DOHH2 (cell line): Measurements from ENCODE around the gene PKHD1.

Experiments used
- H3F3A ChIP-seq: fragments of 200-600 bp; sonication (generic), shearing (Covaris generic); 2 replicates; pipeline ENCODE4 v1.6.0; 2016; ENCODE audit warnings: antibody characterized with exemption, mild to moderate bottlenecking; ENCODE audit not compliant: control insufficient read depth, insufficient read depth
- H3K27ac ChIP-seq: fragments of 200-600 bp; sonication (generic); 2 replicates; pipeline ENCODE4 v1.5.1; 2014; ENCODE audit warnings: low read depth, mild to moderate bottlenecking, low read length, moderate library complexity
- H3K27me3 ChIP-seq: fragments of 200-600 bp; sonication (generic); 2 replicates; pipeline ENCODE4 v1.6.1; 2014; ENCODE audit warnings: mild to moderate bottlenecking, low read length, mixed read lengths; ENCODE audit not compliant: control insufficient read depth
- H3K36me3 ChIP-seq: fragments of 200-600 bp; sonication (generic); 2 replicates; pipeline ENCODE4 v1.6.1; 2014; ENCODE audit warnings: mild to moderate bottlenecking, low read length, moderate library complexity, mixed read lengths; ENCODE audit not compliant: control insufficient read depth
- H3K4me1 ChIP-seq: fragments of 200-600 bp; sonication (generic); 2 replicates; pipeline ENCODE4 v1.6.1; 2014; ENCODE audit warnings: mild to moderate bottlenecking, low read length, mixed read lengths; ENCODE audit not compliant: control insufficient read depth
- H3K4me2 ChIP-seq: fragments of 200-600 bp; sonication (generic); 2 replicates; pipeline ENCODE4 v1.6.0; 2014; ENCODE audit warnings: mild to moderate bottlenecking, low read length, moderate library complexity
- H3K4me3 ChIP-seq: fragments of 200-600 bp; sonication (generic); 2 replicates; pipeline ENCODE4 v1.5.1; 2014; ENCODE audit warnings: mild to moderate bottlenecking, low read length, mixed read lengths
- H3K79me2 ChIP-seq: fragments of 200-600 bp; sonication (generic); 2 replicates; pipeline ENCODE4 v1.6.1; 2014; ENCODE audit warnings: mild to moderate bottlenecking, low read length, mixed read lengths; ENCODE audit not compliant: control insufficient read depth
- H3K9me2 ChIP-seq: fragments of 200-600 bp; sonication (generic); replicated peaks from 2 replicates; pipeline ENCODE4 v1.6.1; 2014; ENCODE audit warnings: mild to moderate bottlenecking, low read length, mixed read lengths; ENCODE audit not compliant: control insufficient read depth
- H3K9me3 ChIP-seq: fragments of 200-600 bp; sonication (generic); 2 replicates; pipeline ENCODE4 v1.6.1; 2014; ENCODE audit warnings: antibody characterized with exemption, low read length, mixed read lengths; ENCODE audit not compliant: control insufficient read depth, insufficient read depth
- H4K20me1 ChIP-seq: fragments of 200-600 bp; sonication (generic); 2 replicates; pipeline ENCODE4 v1.6.0; 2014; ENCODE audit warnings: low read depth, mild to moderate bottlenecking, antibody characterized with exemption, low read length, moderate library complexity; ENCODE audit not compliant: control insufficient read depth, insufficient read depth
- EZH2phosphoT487 ChIP-seq: fragments of 200-600 bp; sonication (generic); IDR thresholded peaks from 2 replicates; pipeline ENCODE4 v1.6.1; 2017; ENCODE audit warnings: borderline replicate concordance, mild to moderate bottlenecking, antibody characterized with exemption, low read length, moderate library complexity, mixed read lengths
- TF ChIP-seq, protein P1 (sequence below): fragments of 200-600 bp; sonication (generic); IDR thresholded peaks from one replicate; pipeline ENCODE4 v1.5.1; 2014; ENCODE audit warnings: antibody characterized with exemption, mild to moderate bottlenecking, low read depth, low read length; ENCODE audit not compliant: poor library complexity, severe bottlenecking

The PKHD1 gene

DNA sequence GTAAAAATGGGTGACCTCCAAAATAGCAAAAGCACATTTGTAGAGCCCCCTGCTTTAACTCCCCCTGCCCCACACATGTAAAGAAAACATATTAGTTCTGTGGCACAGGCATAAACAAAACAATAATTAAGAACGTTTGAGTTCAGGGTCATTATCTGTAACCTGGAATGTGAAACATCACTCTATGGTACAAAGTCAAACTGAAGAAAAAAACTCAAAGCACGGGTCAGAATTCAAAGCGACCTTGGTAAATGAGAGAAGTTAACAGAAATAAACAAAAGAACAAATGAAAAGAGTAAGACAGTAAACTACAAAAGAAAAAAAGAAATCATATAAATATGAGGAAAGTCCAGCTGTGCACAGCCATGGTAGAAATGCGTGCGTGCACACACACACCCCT lies 67.5 kb downstream of the PKHD1 start:
- Histone ChIP-seq H3K4me1 (no peaks in the 10 kb centered on the region), H3F3A (no peaks in the 10 kb centered on the region), H4K20me1 (no peaks in the 10 kb centered on the region), H3K9me3 (no peaks in the 10 kb centered on the region), H3K79me2 (no peaks in the 10 kb centered on the region), H3K27ac (no peak overlapping the region), H3K9me2 (no peaks in the 10 kb centered on the region), H3K36me3 (no peaks in the 10 kb centered on the region), H3K27me3 (peaks cover 4% of the 10 kb centered on the region; the same call in 1 of the 2 replicates), H3K4me2 (no peak overlapping the region), H3K4me3 (no peak overlapping the region)
- TF ChIP-seq, protein P1, sequence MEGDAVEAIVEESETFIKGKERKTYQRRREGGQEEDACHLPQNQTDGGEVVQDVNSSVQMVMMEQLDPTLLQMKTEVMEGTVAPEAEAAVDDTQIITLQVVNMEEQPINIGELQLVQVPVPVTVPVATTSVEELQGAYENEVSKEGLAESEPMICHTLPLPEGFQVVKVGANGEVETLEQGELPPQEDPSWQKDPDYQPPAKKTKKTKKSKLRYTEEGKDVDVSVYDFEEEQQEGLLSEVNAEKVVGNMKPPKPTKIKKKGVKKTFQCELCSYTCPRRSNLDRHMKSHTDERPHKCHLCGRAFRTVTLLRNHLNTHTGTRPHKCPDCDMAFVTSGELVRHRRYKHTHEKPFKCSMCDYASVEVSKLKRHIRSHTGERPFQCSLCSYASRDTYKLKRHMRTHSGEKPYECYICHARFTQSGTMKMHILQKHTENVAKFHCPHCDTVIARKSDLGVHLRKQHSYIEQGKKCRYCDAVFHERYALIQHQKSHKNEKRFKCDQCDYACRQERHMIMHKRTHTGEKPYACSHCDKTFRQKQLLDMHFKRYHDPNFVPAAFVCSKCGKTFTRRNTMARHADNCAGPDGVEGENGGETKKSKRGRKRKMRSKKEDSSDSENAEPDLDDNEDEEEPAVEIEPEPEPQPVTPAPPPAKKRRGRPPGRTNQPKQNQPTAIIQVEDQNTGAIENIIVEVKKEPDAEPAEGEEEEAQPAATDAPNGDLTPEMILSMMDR: no peak
- TF ChIP-seq EZH2phosphoT487: no peak

DNA sequence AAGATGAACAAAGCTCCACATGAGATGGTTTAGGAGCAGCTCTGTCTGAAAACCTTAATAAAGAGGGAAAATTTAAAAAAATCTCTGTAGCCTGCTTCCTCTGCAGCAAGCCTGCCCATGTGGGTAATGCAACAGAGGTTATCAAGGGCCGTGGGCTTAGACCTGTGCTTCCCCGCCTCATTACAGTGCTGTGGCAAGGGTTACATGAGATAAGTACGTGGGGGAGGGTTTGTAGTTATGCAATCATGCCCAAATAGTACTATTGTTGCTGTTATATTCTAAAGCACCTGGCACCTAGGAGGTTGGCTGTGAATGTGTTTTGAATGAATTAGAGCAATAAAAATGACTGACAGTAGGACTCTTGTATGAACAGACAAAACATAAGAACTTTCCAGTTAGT lies 68.3 kb downstream of the PKHD1 start:
- H3K9me3 ChIP-seq: no peaks in the 10 kb centered on the region
- H3K4me1 ChIP-seq: no peaks in the 10 kb centered on the region
- H3K4me3 ChIP-seq: no peak overlapping the region
- TF ChIP-seq EZH2phosphoT487: no peak
- TF ChIP-seq, protein P1: no peak
- H3K27ac ChIP-seq: no peak overlapping the region
- no peaks in the 10 kb centered on the region for H3F3A ChIP-seq
- H4K20me1 ChIP-seq: no peaks in the 10 kb centered on the region
- no peak overlapping the region for H3K4me2 ChIP-seq
- no peaks in the 10 kb centered on the region for H3K79me2 ChIP-seq
- H3K9me2 ChIP-seq: no peaks in the 10 kb centered on the region
- H3K27me3 ChIP-seq: peaks cover 4% of the 10 kb centered on the region; the same call in 1 of the 2 replicates
- no peaks in the 10 kb centered on the region for H3K36me3 ChIP-seq

DNA sequence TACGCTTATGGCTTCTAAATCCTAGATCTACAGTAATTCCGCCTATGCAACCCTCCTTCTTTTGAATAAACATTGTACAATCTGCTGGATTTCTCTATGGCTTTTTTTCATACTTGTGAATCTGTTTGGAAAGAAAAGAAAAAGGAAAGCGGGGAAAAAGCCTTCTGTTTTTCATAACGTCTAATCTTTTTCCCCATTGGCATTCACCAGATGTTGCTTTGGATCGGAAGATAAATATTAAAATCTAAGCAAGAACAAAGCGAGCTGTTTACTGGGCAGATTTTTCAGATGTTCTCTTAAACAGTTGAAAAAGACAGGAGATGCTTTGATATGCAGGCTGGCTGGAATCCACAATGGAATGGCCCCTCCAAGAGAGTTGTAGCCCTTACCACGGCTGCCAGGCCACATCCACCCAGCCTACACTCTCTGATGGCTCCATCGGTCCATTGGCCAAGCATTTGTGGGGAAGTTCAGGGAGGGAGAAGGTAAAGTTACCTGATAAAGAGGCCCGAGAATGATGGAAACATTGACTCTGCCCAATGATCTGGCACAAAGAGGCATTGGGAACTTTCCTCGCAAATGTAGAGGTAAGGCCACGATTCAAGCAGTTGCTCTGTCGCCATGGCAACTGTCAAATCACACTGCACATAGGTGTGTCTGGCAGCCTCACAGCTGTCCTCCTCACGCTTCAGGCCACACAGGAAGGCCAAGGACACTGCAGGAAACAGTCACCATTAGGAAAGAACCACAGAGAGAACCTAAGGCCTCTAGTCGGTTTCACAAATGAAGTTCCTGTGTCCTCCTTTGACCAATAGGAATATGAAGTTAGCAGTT lies 70.3 kb downstream of the PKHD1 start:
- Histone ChIP-seq H3F3A (no peaks in the 10 kb centered on the region), H3K79me2 (no peaks in the 10 kb centered on the region), H3K9me2 (no peaks in the 10 kb centered on the region), H3K4me2 (no peak overlapping the region), H3K27ac (no peak overlapping the region), H3K27me3 (peaks cover 4% of the 10 kb centered on the region; the same call in 1 of the 2 replicates), H3K4me1 (no peaks in the 10 kb centered on the region), H3K36me3 (no peaks in the 10 kb centered on the region), H3K4me3 (no peak overlapping the region), H3K9me3 (no peaks in the 10 kb centered on the region), H4K20me1 (no peaks in the 10 kb centered on the region)
- no peak for TF ChIP-seq EZH2phosphoT487
- TF ChIP-seq, protein P1: no peak
